Transverse colon (tissue), 4 donors: ENCODE data around the gene CCNF. TPM values are rescaled to one million over a fixed set of nuclear protein-coding genes. Genes with fewer than 3 reads are reported as not detected.

Source experiments
- DNase-seq: peaks from one replicate; pipeline ENCODE4 v3.0.0-alpha.2; 2019
- H3K27ac ChIP-seq, 4 donors: fragments of 200-600 bp; sonication (generic); 2 replicates each; pipeline ENCODE4 v1.5.1; 2016 to 2018; ENCODE audit warnings: inconsistent platforms in 4 of 4
- H3K27me3 ChIP-seq: fragments of 200-600 bp; sonication (generic); 2 replicates; pipeline ENCODE4 v1.5.1; 2017; ENCODE audit warnings: inconsistent platforms
- H3K36me3 ChIP-seq, 4 donors: fragments of 200-600 bp; sonication (generic); 2 replicates each; pipeline ENCODE4 v1.5.1; 2017 to 2019; ENCODE audit warnings: inconsistent platforms in 4 of 4
- H3K4me1 ChIP-seq, 4 donors: fragments of 200-600 bp; sonication (generic); 2 replicates each; pipeline ENCODE4 v1.5.1; 2017 to 2020; ENCODE audit warnings: inconsistent platforms in 4 of 4
- H3K4me3 ChIP-seq, 4 donors: fragments of 200-600 bp; sonication (generic); 1 replicate in 1 of 4; 2 replicates in 3 of 4; pipeline versions ENCODE4 v1.5.1 to v1.6.1; 2017 to 2019; ENCODE audit warnings: inconsistent platforms in 4 of 4
- H3K9me3 ChIP-seq, 2 donors: fragments of 200-600 bp; sonication (generic); 2 replicates each; pipeline ENCODE4 v1.5.1; 2017 to 2019; ENCODE audit warnings: inconsistent platforms in 2 of 2
- EP300 ChIP-seq: sonication (generic); formaldehyde crosslinking; IDR thresholded peaks from one replicate; pipeline ENCODE4 v1.6.1; 2017; ENCODE audit warnings: antibody characterized with exemption, low read depth
- POLR2A ChIP-seq: fragments of 450-650 bp; IDR thresholded peaks from one replicate; pipeline ENCODE4 v1.6.1; 2016; ENCODE audit warnings: antibody characterized with exemption, mild to moderate bottlenecking, moderate library complexity
- POLR2AphosphoS5 ChIP-seq, 3 donors: sonication (generic); formaldehyde crosslinking; IDR thresholded peaks; one replicate each; pipeline ENCODE4 v1.6.1; 2016; ENCODE audit warnings: antibody characterized with exemption in 3 of 3
- WGBS, 2 donors: methylation state at CpG; one replicate each; pipeline ENCODE4 v1.1.5; 2018; ENCODE audit warnings: low coverage in 1 of 2; 5-methylcytosine and 5-hydroxymethylcytosine counted together
- in situ Hi-C, 4 donors: fragments of 200-750 bp; cut with MboI; loops; one replicate each; pipeline versions ENCODE4 v1.15.0 to v1.15.1; 2017; ENCODE audit warnings: low sequenced_read_pairs in 3 of 4, low pct_ligation_motif_present in 1 of 4, low pct_unique_long_range_greater_than_20kb in 1 of 4
- intact Hi-C: fragments of 100-400 bp; cut with DNase I; formaldehyde crosslinking; loops from one replicate; pipeline ENCODE4 v1.15.1; 2023; ENCODE audit warnings: low total_unique reads
- total RNA-seq, 4 donors: library from RNA; depleted of rRNA; stranded (reverse); fragments of >200 nt; gene quantifications; one replicate each; pipeline ENCODE4 v1.1.0, GENCODE V29; 2016
- TF ChIP-seq, protein P1 (sequence below), 5 experiments: fragments of 200-600 bp in 3 of 5; fragments of 450-650 bp in 2 of 5; sonication (generic) in 3 of 5; IDR thresholded peaks; 1 replicate in 2 of 5; 2 replicates in 3 of 5; pipeline ENCODE4 v1.5.1; 2016 to 2017; ENCODE audit warnings: antibody characterized with exemption in 5 of 5, inconsistent platforms in 3 of 5, mild to moderate bottlenecking in 2 of 5, moderate library complexity in 1 of 5

The CCNF gene
- total RNA-seq, 4 donors from 2014 or later, result 0.75 to 24.9 (median 2.3) TPM

DNA sequence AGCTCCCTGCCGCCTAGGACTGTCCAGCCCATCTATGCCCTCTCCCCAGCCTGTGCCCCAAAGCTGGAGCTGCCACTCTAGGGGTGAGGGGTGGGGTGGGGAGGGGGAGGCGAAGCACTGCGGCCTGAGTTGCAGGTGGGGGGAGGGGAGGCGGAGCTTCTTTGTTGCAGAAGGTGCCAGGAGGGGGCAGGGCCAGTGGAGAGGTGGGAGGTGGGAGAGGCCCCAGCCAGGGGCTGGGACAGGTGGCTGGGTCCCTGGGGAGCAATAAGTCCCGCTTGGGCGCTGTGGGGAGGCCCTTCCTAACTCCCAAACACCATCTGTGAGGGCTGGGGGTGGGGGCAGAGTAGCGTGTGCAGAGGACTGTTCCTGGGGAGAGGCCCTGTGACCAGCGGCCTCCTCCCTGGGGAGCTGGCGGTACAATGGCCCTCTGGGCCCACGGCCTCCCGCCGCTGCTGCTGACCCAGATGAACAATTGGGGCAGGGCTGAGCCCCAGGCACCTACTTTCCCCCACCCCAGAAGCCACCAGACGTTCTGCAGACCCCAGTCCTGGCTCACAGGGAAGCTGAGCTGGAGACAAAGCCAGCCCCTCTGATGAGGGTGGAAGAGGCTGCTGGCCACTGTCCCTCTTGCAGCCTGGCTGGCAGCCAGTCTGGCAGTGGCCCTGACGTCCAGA lies 39.6 kb downstream of the CCNF start:
- TF ChIP-seq POLR2AphosphoS5 (IDR thresholded peaks at IDR 0.05) (no peak), POLR2A (no peak), EP300 (no peak)
- TF ChIP-seq, protein P1, sequence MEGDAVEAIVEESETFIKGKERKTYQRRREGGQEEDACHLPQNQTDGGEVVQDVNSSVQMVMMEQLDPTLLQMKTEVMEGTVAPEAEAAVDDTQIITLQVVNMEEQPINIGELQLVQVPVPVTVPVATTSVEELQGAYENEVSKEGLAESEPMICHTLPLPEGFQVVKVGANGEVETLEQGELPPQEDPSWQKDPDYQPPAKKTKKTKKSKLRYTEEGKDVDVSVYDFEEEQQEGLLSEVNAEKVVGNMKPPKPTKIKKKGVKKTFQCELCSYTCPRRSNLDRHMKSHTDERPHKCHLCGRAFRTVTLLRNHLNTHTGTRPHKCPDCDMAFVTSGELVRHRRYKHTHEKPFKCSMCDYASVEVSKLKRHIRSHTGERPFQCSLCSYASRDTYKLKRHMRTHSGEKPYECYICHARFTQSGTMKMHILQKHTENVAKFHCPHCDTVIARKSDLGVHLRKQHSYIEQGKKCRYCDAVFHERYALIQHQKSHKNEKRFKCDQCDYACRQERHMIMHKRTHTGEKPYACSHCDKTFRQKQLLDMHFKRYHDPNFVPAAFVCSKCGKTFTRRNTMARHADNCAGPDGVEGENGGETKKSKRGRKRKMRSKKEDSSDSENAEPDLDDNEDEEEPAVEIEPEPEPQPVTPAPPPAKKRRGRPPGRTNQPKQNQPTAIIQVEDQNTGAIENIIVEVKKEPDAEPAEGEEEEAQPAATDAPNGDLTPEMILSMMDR (IDR thresholded peaks at IDR 0.05), result no peak
- no peak for DNase-seq
- 6% methylated on average over 8 of the region's 14 CpGs; no CpG with 5 or more reads in 1 of the 2 donors for WGBS, 2 donors
- in situ Hi-C loops, result no loop called here
- no peaks in the 10 kb centered on the region for H3K9me3 ChIP-seq
- H3K27ac ChIP-seq, result no peak overlapping the region
- H3K27me3 ChIP-seq, result peaks cover 66% of the 10 kb centered on the region
- H3K36me3 ChIP-seq, result no peaks in the 10 kb centered on the region
- intact Hi-C loops, result no loop called here
- peaks cover 9 to 43% (median 37%) of the 10 kb centered on the region in 4 donors for H3K4me1 ChIP-seq
- H3K4me3 ChIP-seq, result peak overlapping the region in 1 of 4 donors; percentile 52

DNA sequence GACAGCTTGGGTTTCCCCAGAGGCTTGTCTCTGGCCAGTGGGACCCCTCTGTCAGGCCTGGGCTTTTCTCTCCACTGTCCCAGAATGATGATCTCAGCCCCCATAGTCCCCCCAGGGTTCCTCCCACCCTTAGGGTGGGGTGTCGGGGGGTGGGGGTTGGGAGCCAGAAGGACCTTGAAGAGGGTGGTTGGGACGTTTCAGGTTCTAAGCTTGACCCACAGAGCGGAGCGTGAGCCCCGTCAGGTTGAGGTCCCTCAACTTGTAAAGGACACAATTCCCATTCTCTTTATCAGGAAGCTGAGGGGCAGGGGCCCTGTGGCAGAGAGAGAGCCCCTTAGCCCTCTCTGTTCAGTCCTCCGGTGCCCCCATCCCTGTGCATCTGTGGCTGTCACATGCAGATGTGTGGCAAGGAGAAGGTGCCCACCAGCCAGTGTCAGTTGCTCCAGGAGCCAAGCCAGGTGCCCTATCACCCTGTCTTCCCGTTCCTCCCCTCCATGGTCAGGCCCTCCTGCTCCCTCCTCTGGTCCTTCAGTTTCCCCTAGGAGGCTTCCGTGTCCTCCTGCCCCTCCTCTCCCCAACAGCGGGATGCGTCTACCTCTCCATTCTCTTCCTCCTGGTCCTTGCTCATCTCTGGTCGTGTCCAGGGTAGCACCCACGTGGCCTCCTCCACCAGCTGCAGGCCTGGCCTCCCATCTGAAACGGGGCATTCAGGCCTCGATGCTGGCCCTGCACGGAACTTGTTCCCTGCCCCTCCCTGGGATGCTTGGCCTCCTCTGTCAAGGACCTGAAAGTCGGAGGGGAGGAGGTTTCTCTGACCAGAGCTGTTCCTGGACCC lies 40.4 kb downstream of the CCNF start:
- in situ Hi-C loops, result no loop called here
- no peak overlapping the region for H3K27ac ChIP-seq

DNA sequence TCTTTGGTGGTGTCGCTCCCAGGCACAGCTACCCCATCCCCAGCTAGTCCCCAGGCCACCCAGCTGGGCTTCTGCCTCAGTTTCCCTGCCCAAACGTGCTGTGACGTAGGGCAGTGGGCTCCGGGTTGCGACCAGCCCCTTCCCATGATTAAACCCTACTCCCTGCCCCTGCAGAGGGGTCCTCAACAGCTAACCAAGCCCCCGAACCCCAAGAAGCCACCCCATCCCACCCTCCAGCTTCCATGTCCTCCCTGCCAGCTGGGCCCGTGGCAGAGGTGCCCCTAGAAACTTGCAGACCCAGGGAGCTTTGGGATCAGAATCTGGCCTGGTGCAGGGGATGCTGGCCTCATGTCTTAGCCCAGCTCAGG lies 41.0 kb downstream of the CCNF start:
- no peak for TF ChIP-seq POLR2AphosphoS5 (IDR thresholded peaks at IDR 0.05)
- no peak for TF ChIP-seq POLR2A
- no peak for TF ChIP-seq EP300
- TF ChIP-seq, protein P1 (IDR thresholded peaks at IDR 0.05), result no peak
- H3K27me3 ChIP-seq, result peaks cover 66% of the 10 kb centered on the region
- in situ Hi-C loops (no loop called here), intact Hi-C loops (no loop called here)
- peaks cover 9 to 52% (median 43%) of the 10 kb centered on the region in 4 donors for H3K4me1 ChIP-seq
- no peak for DNase-seq
- H3K9me3 ChIP-seq, result no peaks in the 10 kb centered on the region
- no peaks in the 10 kb centered on the region for H3K36me3 ChIP-seq
- 78% methylated on average over 7 of the region's 7 CpGs; no CpG with 5 or more reads in 1 of the 2 donors for WGBS, 2 donors
- no peak overlapping the region for H3K27ac ChIP-seq
- H3K4me3 ChIP-seq, result no peak overlapping the region

More for the DNA sequence above, 40.4 kb downstream of the CCNF start:
- intact Hi-C loops, result no loop called here
- TF ChIP-seq POLR2A (no peak), POLR2AphosphoS5 (IDR thresholded peaks at IDR 0.05) (no peak), EP300 (no peak)
- TF ChIP-seq, protein P1 (IDR thresholded peaks at IDR 0.05), result no peak
- Histone ChIP-seq H3K9me3 (no peaks in the 10 kb centered on the region), H3K4me1 (peaks cover 9 to 50% (median 43%) of the 10 kb centered on the region in 4 donors), H3K4me3 (no peak overlapping the region), H3K27me3 (peaks cover 66% of the 10 kb centered on the region), H3K36me3 (no peaks in the 10 kb centered on the region)
- DNase-seq, result no peak
- WGBS, 2 donors, result 40 to 46% methylated on average over 1 to 16 of the region's 16 CpGs

DNA sequence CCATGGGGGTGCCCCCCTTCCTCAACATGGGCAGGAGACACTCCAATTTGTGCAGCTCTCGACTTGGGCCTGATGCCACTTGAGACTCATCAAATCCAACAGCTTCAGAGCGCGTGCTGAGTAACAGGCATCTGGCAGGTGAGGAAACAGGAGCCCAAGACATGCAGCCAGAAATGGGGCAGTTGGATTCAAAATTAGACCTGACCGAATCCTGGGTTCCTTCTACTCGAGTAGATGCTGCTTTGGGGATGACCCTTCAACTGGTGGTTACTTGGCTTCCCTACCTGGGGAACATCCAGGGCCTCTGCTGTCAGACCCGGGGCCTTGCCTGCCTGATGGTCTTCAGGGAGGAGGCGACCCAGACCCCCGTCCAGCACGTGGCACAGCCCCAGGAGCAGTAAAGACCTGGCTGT lies 41.4 kb downstream of the CCNF start:
- Histone ChIP-seq H3K27ac (no peak overlapping the region), H3K27me3 (peaks cover 66% of the 10 kb centered on the region), H3K9me3 (no peaks in the 10 kb centered on the region), H3K36me3 (no peaks in the 10 kb centered on the region), H3K4me1 (peaks cover 11 to 55% (median 46%) of the 10 kb centered on the region in 4 donors), H3K4me3 (no peak overlapping the region)
- no peak for DNase-seq
- WGBS, 2 donors, result 23% methylated on average over 9 of the region's 9 CpGs; no CpG with 5 or more reads in 1 of the 2 donors
- in situ Hi-C loops (no loop called here), intact Hi-C loops (no loop called here)
- TF ChIP-seq POLR2A (no peak), POLR2AphosphoS5 (IDR thresholded peaks at IDR 0.05) (no peak), EP300 (no peak)
- TF ChIP-seq, protein P1 (IDR thresholded peaks at IDR 0.05), result no peak
